T-helper 22 cell (primary cell): Measurements from ENCODE around the gene ZFPM1.
"Not testable (repeated sequence)": the region's sequence is repeated elsewhere in the genome, so short reads cannot be mapped to it uniquely, and the experiment has no call there.

Source experiments
- DNase-seq: peaks from one replicate; pipeline ENCODE4 v3.0.0-alpha.2; 2020; ENCODE audit warnings: low read depth

ZFPM1 gene

DNA sequence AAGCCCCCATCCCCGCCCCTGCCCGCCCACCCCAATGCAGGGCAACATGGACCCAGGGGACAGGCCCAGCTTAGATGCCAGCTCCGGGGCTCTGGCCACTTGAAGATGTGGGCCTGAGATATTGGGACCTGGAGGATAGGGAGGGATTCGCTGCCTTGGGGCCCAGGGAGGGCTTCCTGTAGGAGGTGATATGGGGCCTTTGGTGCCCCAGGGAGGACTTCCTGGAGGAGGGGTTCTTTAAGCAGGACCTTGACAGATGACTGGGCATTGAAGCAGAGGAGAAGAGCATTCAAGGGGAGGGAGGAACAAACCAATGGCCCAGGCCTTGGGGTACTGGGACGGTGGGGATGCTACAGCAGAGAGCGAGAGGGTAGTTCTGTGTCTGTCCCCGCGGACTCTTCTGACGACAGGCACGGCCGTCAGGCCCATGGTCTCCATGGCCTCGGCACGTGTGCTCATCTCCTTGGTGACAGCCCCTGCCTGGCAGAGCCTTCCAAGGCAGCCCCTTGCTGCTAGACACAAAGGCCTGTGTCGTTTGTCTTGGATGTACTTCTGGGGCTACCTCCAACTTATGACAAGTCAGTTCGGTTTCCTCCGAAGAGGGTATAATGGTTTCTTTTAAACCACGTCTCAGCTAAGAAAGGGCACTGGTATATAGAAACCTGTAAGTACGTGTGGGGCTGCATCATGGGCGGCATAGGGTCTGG, 61.6 kb downstream of the ZFPM1 start:
- no peak for DNase-seq

DNA sequence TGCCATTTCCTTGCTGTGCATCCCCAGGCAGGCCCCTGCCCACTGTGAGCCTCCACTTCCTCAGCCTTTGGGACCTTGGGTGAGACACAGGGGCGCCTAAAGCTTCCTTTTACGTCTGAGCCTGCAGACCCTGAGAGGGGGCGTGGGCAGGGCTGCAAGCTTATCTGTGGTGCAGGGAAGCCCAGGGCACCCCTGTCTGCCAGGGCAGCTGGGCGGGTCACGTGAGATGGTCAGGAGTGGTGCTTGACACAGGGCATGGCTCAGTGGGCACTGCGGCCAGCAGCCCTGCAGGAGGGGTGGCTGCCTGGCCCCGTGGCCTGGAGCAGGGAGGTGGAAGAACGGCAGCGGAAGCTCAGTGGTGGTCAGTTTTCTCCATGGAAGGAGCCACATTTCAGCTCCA, 62.3 kb downstream of the ZFPM1 start:
- DNase-seq, result no peak

DNA sequence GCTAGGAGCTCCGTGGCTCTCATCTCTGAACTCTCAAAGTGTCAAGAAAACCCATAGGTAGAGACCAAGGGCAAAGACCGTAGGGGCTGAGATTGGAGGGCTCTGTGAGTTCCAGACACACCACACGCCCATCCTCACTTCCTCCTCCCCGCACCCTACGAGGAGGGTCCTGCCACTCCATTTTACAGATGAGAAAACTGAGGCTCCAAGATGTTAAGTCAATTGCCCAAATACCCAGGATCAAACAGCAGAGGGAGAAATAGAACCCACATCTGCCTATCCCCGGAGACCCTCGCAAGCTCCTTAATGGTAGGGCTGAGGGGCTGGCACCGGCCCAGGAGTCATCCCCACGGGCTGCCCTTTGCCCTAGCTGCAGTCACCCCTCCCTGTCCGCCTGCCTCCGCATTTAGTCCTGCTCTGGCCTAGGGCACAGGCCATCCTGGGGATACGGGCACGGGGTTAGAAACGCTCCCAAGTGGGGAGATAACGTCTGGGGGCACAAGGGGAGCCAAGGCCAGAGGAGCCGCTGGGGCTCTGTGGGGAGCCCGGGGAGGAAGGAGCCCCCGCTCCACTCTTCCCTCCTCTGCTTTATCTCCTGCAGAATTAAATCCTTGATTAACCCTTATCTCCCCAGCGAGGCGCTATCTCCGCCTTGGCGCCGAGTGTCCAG, 63.0 kb downstream of the ZFPM1 start:
- DNase-seq, result no peak

DNA sequence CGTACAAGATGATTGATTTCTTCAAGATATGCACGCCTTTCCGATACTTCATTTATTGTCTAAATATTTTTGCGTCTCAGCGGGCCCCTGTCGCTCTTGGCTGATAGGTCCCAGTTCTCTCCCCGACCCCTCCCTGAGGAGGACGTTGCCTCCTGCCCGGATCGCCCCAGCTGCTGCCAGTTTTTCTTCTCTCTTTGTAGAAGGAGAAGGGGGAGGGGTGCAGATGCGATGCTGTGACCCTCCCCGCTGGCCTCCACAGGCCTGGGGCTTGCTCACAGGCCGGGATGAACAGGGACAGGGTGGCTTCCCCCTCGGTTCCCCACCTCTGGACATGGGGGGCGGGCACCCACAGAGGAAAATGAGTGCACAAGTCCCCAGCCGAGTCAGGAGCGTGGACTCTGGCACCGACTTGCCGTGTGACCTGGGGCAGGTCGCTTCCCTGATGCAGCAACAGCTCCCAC, 63.6 kb downstream of the ZFPM1 start:
- DNase-seq, result no peak

DNA sequence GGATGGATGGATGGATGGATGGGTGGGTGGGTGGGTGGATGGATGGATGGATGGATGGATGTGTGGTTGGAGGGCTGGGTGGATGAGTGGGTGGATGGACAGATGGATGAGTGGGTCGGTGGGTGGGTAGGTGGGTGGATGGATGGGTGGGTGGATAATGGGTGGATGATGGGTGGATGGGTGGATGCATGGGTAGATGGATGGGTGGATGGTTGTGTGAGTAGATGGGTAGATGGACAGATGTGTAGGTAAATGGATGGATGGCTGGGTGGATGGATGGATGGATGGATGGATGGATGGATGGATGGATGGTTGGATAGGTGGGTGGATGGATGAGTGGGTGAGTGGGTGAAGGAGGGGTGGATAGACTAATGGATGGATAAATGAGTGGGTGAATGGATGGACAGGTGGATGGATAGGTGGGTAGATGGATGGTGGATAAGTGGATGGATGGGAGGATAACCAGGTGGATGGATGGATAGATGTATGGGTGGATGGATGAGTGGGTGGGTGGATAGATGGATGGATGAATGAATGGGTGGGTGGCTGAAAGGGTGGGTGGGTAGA, 64.2 kb downstream of the ZFPM1 start:
- DNase-seq, result not testable (repeated sequence)

DNA sequence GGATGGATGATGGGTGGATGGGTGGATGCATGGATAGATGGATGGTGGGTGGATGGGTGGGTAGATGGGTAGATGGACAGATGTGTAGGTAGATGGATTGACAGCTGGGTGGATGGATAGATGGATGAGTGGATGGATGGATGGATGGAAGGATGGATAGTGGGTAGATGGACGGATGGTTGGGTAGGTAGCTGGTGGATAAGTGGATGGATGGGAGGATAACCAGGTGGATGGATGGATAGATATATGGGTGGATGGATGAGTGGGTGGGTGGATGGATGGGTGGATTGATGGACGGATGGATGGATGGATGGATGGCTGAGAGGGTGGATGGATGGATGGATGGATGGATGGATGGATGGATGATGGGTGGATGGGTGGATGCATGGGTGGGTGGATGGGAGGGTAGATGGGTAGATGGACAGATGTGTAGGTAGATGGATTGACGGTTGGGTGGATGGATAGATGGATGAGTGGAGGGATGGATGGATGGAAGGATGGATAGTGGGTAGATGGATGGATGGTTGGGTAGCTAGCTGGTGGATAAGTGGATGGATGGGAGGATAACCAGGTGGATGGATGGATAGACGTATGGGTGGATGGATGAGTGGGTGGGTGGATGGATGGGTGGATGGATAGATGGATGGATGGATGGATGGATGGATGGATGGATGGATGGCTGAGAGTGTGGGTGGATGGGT, 65.5 kb downstream of the ZFPM1 start:
- not testable (repeated sequence) for DNase-seq

DNA sequence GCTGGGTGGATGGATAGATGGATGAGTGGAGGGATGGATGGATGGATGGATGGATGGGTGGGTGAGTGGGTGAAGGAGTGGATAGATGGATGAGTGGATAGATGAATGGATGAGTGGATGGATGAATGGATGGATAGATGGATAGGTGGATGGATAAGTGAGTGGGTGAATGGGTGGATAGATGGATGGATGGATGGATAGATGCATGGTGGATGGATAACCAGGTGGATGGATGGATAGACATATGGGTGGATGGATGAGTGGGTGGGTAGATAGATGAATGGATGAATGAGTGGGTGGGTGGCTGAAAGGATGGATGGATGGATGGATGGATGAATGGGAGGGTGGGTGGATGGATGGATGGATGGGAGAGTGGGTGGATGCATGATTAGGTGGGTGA, 66.2 kb downstream of the ZFPM1 start:
- DNase-seq, result no peak

DNA sequence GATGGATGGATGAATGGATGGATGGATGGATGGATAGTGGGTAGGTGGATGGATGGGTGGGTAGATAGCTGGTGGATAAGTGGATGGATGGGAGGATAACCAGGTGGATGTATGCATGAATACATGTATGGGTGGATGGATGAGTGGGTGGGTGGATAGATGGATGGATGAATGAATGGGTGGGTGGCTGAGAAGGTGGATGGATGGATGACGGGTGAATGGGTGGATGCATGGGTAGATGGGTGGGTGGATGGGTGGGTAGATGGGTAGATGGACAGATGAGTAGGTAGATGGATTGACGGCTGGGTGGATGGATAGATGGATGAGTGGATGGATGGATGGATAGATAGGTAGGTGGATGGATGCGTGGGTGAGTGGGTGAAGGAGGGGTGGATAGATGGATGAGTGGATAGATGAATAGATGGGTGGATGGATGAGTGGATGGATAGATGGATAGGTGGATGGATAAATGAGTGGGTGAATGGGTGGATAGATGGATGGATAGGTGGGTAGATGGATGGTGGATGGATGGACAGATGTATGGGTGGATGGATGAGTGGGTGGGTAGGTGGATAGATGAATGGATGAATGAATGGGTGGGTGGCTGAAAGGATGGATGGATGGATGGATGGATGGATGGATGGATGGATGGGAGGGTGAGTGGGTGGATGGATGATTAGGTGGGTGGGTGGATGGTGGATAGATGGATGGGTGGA, 67.0 kb downstream of the ZFPM1 start:
- DNase-seq, result no peak

DNA sequence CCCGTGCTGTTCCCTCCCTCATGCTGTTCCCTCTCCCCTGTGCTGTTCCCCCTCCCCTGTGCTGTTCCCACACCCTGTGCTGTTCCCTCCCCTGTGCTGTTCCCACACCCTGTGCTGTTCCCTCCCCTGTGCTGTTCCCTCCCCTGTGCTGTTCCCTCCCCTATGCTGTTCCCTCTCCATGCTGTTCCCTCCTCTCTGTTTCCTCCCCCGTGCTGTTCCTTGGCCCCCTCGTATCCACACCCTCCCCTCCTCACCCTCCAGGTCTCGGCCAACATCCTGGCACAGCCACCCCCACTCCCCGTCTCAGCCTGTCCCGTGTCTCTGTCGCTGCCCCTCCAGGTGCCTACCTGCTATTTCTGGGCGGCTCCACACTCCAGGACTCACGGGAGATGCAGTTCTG, 68.6 kb downstream of the ZFPM1 start:
- DNase-seq, result no peak

DNA sequence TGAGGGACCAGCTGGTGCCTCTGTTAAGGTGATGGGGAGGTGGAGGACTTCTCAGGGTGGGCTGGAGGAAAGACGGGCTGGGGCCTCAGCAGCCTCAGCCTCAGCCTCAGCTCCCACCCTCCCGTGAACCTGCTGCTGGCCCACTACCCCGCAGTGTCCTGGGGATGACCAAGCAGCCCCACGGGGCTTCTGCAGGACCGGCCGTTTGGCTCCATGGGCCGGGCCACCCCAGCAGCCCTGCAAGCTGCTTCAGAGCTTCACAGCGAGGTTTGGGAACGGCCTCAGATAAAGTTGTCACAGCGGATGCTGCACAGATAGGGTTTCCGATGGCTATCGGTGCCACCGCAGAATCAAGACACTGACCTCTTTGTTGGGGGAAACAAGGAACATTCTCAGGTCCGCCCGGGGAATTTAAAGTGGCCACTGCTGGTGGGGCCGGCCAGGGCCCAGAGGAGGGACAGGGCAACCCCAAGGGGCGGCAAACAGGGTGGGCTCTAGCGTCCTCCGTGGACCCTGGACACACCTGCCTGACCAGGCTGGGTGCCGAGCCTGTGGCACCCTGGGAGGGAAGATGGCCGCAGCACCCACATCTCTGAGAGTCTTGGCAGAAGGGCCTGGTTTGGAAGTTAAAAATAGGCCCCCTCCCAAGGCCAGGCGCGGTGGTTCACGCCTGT, 69.3 kb downstream of the ZFPM1 start:
- DNase-seq, result no peak

DNA sequence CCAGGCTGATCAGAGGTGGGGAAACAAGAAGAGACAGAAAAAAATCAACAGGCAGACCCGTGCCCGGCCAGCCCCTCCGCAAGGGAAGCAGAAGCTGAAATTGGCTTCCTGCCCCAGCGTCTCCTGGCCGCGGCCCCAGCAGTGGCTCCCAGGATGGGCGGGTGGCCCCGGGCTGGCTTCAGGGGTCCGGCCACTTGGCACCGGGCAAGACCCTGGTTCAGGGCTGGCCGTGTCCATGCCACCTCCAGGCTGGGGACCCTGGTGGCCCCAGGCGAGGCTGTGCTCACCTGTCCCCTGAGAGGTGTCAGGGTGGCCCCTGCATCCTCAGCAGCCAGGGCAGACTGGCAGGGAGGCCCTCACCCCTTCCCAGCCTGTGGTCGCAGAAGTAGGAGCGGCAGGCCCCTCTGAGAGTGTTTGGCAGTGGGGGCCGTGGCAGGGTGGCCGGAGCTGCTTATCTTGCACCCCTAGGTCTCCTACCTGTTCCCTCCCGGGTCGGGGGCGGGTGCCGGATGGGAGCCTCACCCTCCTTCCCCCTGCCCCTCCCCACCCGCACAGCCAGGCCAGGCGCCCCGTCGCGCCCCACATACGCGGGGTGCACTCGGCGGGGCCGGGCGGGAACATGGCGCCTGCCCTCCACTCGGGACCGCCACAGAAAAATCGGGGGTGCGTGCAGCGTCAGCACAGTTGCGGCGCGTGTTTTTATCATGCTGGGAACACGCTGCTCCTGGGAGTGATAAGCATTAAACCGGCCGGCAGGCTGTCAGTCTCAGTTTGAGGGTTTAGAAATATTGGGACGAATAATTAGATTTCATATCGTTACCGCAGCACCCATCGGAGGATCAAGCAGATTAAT, 70.5 kb downstream of the ZFPM1 start:
- DNase-seq, result no peak

DNA sequence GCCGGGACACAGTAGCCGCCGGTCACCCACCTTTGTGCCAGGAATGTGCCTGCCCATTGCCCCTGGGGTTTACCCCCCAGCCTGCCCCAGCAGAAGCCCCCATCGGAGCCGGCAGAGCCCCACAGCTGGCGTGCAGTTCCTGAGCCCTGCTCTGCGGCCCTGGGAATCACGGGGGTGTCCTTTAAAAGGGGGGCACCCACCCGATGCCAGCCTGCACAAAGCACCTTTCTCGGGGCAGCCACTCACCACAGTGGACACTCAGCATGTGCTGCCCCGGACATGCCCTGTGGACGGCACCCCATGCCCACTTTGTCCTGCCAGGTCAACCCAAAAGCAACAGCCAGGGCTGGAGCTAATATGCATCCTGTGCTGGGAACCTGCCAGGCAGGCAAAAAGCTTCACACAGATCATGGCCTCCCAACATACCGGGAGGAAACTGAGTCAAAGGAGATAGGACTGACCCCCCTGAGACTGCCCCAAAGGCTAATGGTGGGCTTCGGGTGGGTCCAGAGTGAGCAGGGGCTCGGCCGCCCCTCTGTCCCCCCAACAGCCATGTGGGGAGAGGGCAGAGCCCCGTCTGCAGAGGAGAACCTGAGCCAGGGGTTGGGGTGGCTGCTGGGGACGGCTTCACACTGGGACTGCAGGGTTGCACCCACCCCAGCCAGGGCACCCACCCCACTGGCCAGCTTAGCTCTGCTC, 71.3 kb downstream of the ZFPM1 start:
- DNase-seq, result no peak

DNA sequence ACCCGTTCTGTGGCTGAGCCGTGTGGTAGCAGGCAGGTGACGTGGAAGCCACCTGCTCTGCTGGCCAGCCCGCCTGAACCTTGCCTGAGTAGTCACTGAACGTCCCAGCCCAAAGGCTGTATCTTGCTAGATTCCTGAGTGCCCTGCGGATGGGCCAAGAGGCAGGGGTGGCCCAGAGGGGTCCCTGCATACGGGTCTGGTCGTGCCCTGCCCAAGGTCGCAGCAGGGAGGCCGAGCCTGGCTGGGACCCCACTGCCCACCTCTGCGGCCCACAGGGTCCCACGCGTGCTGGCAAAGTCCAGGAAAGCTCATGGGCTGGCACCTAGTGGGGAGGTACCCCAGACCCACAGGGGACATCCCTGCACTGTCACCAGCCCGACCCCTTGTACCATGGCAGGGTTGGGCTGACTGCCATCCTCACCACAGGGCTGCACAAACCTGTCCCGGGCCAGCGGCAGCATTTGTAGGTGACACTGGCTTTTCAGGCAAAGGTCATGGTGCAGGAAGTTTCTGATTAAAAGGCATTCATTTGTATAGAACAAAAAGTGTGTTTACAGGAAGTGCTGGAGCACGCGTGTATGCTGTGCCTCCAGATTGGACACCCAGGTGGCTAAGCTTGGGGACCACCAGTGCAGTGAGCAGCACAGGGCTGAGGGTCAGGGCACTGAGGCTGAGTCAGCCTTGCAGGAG, 72.0 kb downstream of the ZFPM1 start:
- DNase-seq, result no peak

DNA sequence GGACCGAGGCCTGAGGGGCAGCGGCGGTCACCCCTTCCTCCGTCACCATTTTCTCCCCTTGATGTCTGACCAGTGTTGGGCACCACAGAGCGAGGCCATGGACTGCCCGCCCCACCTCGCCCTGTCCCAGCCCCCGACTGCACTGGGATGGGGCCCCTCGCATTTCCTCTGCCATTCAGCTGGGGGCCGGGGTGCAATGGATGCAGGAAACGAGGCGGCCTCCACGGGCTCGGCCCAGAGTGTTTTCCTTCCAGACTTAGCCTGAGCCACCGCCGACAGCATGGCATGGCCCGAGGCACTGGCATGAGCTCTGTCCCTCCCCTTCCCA, 72.5 kb downstream of the ZFPM1 start:
- DNase-seq, result no peak

DNA sequence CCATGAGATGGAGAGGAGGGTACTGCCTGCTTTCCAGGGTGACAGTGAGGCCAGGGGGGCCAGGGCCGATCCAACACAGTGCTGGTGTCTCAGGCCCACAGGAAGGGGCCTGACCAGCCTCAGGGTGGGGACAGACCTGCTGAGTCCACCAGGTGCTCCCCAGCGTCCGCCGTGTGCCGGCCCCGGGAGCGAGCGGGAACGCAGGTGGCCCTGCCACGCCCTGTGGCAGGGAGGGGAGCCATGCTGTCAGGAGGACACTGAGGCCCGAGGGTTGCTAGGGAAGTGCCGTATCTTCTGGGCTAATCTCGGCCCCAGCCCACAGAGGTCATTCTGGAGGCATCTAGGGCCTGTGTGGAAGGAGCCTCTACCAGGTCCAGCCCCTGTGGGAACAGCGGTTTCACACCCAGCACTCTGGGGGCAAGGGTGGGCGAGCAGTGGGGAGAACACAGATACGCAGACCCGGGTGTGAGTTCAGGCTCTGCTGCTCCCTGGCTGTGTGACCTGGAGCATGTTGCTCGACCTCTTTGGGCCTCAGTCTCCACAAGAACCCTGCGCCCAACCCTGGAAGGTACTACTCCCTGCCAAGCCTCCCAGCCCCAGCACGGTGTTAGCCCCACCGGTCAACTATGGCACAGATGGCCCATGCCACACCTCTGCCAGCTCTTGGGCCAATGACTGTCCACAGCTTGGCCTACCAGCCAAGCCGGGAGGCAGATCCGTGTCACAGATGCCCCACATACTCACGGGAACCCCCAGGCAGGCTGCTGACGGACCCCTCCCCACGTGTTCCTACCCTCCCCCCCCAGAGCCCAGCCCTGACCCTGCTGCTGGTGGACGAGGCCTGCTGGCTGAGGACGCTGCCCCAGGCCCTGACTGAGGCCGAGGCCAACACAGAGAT, 73.2 kb downstream of the ZFPM1 start:
- DNase-seq, result no peak

DNA sequence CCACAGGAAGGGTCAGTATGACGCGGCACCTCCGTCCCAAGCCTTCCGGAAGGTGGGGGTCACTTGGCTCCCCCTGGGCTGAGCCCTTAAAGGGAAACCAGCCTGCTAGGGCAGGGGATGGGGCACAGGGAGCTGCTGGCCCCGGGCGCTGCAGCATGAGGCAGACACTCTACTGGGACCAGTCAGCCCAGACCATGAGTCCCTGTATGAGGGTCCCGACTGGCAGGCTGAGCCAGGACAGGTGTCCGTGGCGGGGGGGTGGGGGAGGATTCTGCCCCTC, 73.8 kb downstream of the ZFPM1 start:
- DNase-seq, result no peak

DNA sequence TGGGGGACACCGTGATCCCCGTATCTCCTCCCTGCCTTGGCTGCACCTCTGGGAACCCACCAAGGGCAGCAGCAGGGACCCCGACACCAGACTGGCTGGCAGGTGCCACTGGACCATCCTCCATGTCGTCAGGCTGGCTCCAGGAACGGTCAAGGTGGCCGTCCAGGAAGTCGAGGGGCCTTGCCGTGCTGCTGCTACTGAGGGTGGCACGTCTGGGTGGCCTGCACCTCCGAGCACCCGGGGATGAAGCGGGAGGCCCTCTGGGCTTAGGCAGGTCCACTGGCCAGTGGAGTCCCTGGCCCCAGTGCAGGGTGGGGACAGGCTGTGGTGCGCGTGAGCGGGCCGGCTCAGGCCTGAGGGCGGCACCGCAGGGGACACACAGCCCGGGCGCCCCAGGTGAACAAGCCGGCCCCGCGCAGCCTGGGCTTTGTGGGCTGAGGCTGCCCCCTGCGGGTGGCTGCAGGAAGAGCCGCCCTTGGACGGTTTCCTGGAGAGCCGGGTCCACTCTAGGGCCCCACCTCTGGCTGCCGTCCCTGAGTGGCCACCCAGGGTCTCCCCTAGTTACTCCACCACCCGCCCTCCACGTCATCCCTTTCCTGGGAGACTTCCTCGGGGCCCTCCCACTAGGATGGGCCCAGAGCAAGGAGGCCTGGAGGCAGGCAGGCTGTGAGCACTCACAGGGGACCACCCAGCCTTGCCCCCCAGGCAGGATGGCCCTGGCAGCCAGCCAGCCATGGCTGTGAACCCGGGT, 74.3 kb downstream of the ZFPM1 start:
- no peak for DNase-seq
